Measurements from ENCODE around the gene FGGY.
"Not testable (repeated sequence)": the region's sequence is repeated elsewhere in the genome, so short reads cannot be mapped to it uniquely, and the experiment has no call there.

FGGY gene

DNA sequence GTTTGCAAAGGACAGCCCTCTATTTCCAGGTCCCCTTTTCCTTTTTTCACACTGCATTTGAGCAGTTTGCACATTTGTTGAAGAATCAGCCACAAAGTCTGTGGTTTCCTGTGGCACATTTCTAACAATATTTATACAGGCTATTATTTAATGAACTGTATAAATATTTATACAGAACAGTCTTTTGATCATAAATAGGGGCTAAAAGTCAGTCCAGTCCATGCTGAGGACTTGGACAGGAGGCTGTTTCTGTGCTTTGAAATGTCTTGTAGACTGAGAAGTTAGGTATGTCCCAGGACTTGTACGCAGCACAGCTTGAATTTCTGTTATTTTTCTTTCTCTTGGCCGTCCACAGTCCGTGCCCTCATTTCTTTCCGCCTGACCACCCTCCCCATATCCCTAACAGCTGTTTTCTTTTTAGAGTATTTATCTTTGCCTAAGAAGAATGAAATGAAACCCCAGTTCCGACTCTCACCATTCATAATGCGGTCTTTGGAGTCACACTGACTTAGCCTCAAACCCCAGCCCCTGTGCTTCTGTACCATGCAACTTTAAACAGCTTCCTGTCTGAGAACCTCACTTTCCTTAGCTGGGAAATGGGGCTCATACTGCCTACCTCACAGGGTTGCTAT, 19.7 kb downstream of the FGGY start:
- no peak for DNase-seq

DNA sequence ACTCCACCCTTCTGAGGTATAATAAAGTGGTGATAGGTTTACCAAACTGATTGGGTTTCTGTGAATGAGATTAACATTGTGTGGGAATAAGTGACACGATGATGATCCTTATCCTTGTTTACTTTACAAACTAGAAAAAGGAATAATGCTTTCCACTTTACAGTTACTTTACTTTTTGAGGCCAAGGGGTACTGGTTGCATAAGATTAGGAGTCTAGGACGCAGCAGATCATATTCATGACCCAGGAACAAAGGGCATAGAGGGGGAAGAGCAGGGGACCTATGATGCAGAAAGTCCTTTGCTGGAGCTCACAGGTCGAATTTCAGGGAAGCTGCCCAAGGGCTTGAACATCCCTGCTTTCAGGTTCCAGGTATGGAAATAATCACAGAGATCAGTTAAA, 20.4 kb downstream of the FGGY start:
- DNase-seq, result no peak

GRCh38 chr1:59317780-59318179, 20.9 kb downstream of the FGGY start:
- no peak for DNase-seq

- DNase-seq, result no peak
Measured at GRCh38 chr1:59318271-59318860, 21.5 kb downstream of the FGGY start.

- no peak for DNase-seq
Measured at GRCh38 chr1:59322394-59322793, 25.5 kb downstream of the FGGY start.

DNA sequence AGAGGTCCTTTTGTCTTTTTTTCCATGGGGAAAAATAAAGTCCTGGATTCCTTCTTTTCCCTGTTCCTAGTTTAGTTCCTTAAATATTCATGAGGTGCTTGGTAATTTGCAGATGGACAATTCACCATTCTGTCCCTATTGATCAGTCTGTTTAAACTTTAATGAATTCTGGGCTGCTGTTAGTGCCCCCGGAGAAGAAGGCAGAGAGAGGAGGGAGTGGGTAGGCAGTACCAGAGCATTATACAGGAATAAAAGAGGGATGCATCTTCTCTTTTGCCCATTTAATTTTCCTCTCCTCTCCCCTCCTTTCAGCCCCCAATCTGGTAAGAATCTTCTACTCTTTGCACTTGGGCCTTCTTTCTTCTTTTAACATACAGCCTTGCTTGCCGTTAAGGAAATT, 25.9 kb downstream of the FGGY start:
- DNase-seq, result no peak

DNA sequence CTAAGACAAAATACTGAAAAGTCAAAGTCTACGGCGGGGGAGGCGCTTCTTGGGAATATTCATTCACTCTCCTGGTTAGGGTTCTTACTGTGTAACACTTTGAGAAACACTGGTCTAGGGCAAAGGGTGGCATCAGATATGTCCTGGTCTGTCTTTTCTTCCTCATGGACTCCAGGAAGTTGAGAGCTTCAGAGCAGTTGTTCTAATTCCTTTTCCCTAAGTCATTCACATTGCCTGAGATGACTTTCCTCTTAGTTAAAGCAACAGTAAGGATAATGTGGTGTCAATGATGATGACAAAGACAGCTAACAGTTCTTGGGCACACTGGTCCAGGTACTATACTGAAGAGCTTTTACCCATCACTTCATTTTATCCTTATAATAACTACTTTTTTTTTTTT, 27.0 kb downstream of the FGGY start:
- DNase-seq, result no peak

GRCh38 chr1:59328353-59328752, 31.5 kb downstream of the FGGY start:
- no peak for DNase-seq

DNA sequence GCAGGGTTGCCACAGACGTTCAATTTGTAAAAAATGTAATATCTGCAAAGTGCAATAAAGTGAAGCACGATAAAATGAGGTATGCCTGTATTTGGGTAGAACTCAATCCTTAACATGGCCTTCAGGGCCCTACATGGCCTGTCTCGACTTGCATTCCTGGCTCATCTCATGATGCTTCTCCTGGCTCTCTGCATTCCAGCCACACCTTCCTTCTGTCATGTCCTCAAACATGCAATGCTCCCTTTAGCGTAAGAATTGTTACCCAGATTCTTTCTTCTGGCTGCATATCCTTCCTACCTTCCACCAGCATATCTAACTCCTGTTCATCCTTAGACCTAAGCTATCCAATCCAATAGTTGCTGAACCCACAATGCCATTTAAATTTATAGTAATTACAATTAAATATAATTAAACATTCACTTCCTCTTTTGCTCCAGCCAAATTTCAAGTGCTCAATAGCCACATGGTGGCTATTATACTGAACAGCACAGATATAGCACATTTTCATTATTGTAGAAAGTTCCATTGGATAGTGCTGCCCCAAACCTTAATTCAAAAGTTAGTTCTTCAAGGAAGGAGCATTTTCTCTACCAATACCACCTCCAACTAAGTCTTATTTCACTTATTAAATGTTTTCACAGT, 32.6 kb downstream of the FGGY start:
- DNase-seq, result no peak

GRCh38 chr1:59331686-59332620, 35.1 kb downstream of the FGGY start:
- no peak for DNase-seq

DNA sequence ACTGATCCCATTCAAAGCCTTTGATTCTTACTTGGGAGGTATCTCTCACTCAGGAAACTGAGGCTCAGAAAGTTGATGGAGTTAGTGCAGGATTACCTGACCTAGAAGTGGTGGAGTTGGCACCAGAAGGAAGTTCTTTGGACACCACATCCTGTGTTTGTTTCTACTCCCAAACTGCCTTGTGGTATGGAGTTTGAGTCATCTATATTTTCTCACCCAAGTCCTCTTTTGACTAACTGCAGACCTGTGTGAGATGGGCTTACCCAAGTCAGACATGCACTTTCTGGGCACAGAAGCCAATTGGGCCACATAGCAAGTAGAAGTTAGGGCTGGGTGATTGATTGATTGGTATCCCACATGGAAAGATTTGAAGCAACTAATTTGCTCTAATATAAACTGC, 36.1 kb downstream of the FGGY start:
- DNase-seq, result no peak

DNA sequence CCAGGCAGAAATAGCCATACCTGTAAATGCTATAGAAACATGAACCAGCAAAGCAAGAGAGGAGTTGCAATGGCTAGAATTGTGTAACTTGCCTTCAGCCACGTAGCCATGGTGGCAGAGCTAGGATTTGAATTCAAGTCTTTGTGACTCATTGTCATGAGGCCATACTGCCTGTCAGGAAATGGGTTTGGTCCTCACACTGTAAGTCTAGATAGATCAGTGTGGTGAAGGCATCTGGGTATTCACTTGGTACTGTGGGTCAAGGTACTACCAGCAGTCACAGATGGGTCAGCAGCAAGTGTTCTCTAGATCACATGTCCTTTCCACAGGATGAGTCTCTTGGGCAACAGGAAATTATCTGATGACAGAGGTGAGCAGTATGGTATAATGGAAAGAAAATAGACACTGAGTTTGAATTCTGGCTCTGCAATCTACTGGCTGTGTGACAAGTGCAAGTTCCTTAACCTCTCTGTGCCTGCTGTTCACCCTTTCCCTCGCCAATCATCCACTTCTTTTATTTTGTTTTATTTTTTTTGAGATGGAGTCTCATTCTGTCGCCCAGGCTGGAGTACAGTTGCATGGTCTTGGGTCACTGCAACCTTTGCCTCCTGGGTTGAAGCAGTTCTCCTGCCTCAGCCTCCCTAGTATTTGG, 36.9 kb downstream of the FGGY start:
- no peak for DNase-seq

- DNase-seq, result no peak
Measured at GRCh38 chr1:59340411-59341307, 43.8 kb downstream of the FGGY start.

GRCh38 chr1:59342801-59343575, 46.1 kb downstream of the FGGY start:
- no peak for DNase-seq

DNA sequence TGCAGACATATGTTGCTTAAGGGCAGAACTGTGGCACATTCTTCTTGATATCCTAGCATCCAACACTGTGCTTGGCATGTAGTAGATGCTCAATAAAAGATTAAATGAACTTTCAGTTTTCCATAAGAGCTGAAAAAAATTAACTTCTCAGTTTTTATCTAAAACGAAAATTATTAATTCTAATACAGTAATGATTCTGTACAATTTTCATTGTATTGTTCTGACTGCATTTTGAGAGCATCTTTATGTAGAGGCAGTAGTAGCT, 46.6 kb downstream of the FGGY start:
- no peak for DNase-seq

DNA sequence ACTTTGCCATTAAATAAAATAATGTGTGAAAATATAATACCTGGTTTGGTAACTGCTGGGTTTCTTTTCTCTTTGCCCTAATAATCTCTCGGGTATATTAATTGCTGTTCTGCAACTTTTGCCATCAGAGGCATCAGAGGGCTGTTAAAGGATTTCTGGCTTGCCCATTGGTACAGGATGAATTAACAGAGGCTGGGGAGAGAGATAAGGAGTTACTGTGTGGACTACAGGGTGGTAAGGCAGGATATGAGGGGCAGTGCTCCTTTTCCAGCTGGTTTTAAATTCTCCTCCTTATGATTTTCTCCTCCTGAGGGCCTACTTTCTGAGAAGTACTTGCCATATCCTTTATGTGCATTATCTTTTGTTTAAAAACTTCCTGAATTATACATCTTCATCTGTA, 48.3 kb downstream of the FGGY start:
- DNase-seq, result no peak

DNA sequence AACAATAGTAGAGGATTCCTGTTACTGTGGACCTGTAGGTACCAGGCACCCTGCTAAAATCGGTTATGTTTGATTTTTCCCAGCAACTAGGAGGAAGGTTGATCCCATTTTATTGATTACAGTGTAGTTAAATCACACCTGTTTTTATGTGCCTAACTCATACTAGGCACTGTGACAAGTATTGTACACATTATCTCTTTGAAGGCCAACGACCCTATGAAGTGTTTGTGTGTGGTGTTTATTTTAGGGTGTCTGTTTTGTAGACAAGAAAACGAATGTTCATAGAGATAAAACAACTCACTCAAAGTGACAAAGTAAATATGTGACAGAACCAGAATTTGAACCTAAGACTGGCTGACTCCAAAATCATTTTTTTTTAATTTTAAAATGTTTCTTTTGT, 49.5 kb downstream of the FGGY start:
- no peak for DNase-seq

DNA sequence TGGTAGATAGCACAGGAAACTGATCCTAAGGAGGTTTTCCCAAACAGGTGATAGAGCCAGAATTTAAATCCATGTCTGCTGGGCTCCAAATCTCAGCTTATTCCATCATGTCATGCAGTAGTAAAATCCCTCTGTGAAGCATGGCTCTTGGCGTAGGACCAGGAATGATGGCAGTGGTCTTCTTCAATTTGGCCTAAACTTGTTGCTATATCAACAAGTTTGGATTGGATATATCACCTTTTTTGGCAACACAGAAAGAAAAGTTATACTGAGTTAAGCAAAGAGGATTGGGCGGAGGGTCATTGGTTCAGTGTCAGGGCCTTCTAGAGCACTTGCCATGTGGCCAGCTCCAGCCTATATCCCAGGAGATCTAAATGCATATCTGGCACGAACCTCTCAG, 52.2 kb downstream of the FGGY start:
- no peak for DNase-seq

DNA sequence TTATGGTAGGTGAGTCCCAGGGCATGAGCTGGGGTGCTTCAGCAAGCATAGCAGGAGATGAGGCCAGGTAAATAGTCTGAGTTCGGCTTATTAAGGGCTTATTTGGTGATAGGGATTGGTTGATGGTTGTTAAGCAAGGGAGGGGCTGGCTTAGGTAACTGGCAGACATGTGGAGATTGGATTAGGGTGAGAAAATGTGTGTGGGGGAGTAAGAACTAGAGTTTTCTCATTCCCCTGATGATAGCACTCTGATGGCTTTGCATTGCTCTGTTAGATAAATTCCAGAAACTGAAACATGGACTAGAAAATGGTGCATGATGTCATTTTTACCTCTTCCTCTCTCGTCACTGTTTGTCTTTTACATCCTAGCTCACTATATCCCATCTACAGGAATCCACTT, 53.6 kb downstream of the FGGY start:
- DNase-seq, result no peak

DNA sequence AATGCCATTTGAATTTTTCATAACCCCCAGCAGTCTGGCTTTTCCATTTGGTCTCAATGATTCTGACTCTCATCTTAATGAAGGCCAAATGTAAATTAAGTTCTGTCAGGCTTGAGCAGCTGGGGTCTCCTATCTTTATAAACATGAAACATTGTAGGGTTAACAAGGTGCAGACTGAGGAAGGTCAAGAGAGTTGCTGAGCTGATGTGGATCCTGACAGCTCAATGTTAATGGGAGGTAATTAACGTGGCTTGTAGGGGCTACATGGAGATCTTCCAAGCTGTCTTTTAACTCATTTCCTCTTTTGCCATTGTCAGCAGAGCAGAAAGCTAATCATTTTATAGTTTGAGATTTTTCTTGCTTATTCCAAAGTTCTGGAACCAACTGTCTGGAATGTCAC, 55.2 kb downstream of the FGGY start:
- no peak for DNase-seq

DNA sequence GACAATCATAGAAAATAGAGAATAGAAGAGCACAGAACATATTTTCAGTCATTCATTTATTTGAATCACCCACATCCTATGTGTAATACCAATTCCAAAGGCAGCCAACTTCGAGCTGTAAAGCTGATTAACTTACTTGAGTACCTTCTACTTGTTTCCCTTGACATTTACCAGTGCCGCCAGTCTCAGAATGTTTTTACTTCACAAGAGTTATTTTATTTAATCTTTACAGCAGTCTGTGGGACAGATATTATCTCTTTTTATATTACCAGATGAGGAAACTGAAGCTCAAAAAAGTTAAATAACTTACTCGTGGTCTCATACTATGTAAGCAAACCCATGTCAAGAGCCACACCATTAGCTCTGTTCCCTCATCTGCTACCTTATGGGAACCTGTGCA, 56.6 kb downstream of the FGGY start:
- no peak for DNase-seq

DNA sequence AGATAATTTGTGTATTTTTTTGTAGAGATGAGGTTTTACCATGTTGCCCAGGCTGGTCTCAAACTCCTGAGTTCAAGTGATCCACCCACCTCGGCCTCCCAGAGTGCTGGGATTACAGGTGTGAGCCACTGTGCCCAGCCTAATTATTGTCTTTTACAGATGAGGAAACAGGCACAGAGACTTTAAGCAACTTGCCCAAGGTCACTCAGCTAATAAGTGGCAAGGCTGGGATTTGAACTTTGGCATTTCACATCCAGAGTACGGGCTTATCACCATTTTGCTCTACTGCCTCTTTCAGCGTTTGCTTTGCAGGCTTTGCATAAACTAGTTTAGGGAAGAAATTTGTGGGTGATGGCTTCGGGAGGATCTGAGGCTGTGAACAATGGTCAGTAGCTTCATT, 57.3 kb downstream of the FGGY start:
- DNase-seq, result not testable (repeated sequence)
